KMS-11 (cell line): ENCODE measurements around the gene TRPC4.

ENCODE experiments used
- H2AFZ ChIP-seq: fragments of 200-600 bp; sonication (generic); 2 replicates; pipeline ENCODE4 v1.6.1; 2016; ENCODE audit warnings: antibody characterized with exemption, mixed run types, low read depth
- H3K27ac ChIP-seq: fragments of 200-600 bp; sonication (generic); 2 replicates; pipeline ENCODE4 v1.6.1; 2016; ENCODE audit warnings: mild to moderate bottlenecking, mixed run types
- H3K27me3 ChIP-seq: fragments of 200-600 bp; sonication (generic); 2 replicates; pipeline ENCODE4 v1.6.1; 2017; ENCODE audit warnings: mild to moderate bottlenecking, low read depth, mixed run types, moderate library complexity; ENCODE audit not compliant: insufficient read depth
- H3K36me3 ChIP-seq: fragments of 200-600 bp; sonication (generic); 2 replicates; pipeline ENCODE4 v1.6.1; 2017; ENCODE audit warnings: mild to moderate bottlenecking, mixed run types; ENCODE audit not compliant: insufficient read depth
- H3K4me1 ChIP-seq: fragments of 200-600 bp; sonication (generic); 2 replicates; pipeline ENCODE4 v1.6.1; 2016; ENCODE audit warnings: mild to moderate bottlenecking, low read depth, mixed run types; ENCODE audit not compliant: poor library complexity, severe bottlenecking
- H3K4me2 ChIP-seq: fragments of 200-600 bp; sonication (generic); 2 replicates; pipeline ENCODE4 v1.7.0; 2016; ENCODE audit warnings: mild to moderate bottlenecking, mixed run types
- H3K4me3 ChIP-seq: fragments of 200-600 bp; sonication (generic); IDR thresholded peaks from 2 replicates; pipeline ENCODE4 v1.6.1; 2017; ENCODE audit warnings: low read depth, low read length, mixed read lengths; ENCODE audit not compliant: insufficient read depth
- H3K79me2 ChIP-seq: fragments of 200-600 bp; sonication (generic); 2 replicates; pipeline ENCODE4 v1.6.1; 2016; ENCODE audit warnings: low read depth, mixed run types; ENCODE audit not compliant: insufficient read depth
- H3K9ac ChIP-seq: fragments of 200-600 bp; sonication (generic); 2 replicates; pipeline ENCODE4 v1.6.1; 2016; ENCODE audit warnings: mild to moderate bottlenecking, mixed run types
- H4K20me1 ChIP-seq: fragments of 200-600 bp; sonication (generic); 2 replicates; pipeline ENCODE4 v1.6.1; 2016; ENCODE audit warnings: mild to moderate bottlenecking, mixed run types; ENCODE audit not compliant: insufficient read depth
- TF ChIP-seq, protein P1 (sequence below): fragments of 200-600 bp; sonication (generic); conservative IDR thresholded peaks from 2 replicates; pipeline ENCODE4 v1.6.1; 2017; ENCODE audit warnings: low read depth, mild to moderate bottlenecking, antibody characterized with exemption, low read length, moderate library complexity, mixed read lengths

Gene TRPC4

DNA sequence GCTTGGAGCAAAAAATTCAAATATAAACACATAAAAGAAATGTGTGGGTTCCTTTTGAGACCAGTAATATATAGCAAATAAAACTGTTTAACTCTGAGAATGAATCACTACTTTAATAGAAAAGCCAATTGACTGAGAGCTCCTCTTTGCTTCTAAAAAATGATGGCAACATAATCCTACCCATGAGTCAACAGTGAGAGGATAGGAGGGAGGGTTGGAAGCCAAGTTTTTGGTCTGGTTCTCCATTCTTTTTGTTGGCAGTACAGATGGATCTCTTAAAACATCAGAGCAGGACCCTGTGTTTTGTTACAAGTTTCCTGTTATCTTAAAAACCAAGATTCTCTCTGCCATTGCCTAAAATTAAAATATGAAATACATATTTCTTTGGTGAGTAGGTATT is 221.0 kb downstream of the TRPC4 start:
- no peak overlapping the region for H2AFZ ChIP-seq
- no peaks in the 10 kb centered on the region for H3K4me1 ChIP-seq
- TF ChIP-seq, protein P1, sequence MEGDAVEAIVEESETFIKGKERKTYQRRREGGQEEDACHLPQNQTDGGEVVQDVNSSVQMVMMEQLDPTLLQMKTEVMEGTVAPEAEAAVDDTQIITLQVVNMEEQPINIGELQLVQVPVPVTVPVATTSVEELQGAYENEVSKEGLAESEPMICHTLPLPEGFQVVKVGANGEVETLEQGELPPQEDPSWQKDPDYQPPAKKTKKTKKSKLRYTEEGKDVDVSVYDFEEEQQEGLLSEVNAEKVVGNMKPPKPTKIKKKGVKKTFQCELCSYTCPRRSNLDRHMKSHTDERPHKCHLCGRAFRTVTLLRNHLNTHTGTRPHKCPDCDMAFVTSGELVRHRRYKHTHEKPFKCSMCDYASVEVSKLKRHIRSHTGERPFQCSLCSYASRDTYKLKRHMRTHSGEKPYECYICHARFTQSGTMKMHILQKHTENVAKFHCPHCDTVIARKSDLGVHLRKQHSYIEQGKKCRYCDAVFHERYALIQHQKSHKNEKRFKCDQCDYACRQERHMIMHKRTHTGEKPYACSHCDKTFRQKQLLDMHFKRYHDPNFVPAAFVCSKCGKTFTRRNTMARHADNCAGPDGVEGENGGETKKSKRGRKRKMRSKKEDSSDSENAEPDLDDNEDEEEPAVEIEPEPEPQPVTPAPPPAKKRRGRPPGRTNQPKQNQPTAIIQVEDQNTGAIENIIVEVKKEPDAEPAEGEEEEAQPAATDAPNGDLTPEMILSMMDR: no peak
- H3K27ac ChIP-seq: no peak overlapping the region
- no peak overlapping the region for H3K4me3 ChIP-seq
- H3K36me3 ChIP-seq: no peaks in the 10 kb centered on the region
- H3K79me2 ChIP-seq: no peaks in the 10 kb centered on the region
- no peaks in the 10 kb centered on the region for H4K20me1 ChIP-seq
- no peaks in the 10 kb centered on the region for H3K27me3 ChIP-seq
- H3K9ac ChIP-seq: no peak overlapping the region
- no peak overlapping the region for H3K4me2 ChIP-seq

DNA sequence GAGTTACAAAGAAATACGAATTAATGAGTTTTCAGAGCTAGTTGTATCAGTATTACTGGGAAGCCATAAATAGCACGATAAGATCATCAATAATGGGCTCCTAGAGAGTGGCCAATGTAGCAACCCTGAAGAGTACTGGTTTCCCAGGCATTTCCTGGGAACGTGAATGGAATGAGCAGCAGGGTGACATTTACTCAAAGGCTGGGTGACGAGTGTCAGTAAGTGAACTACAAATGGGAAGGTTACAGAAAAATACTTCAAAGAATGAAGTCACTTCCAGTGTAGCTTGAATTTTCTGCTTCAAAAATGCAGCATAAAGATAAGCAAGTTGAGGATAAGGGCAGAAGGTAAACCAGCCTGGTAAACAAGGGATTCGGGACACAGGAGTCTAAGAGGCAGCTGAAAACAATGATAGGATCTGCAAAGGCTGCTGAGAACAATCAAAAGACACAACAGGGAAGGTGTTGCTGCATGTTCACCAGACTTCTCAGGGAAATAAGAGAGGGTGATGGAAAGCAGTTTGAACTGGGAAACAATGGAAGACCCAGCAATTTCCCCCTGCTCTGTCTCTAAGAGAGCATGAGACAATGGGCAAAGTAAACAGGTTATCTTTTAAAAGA is 222.4 kb downstream of the TRPC4 start:
- Histone ChIP-seq H3K79me2 (no peaks in the 10 kb centered on the region), H2AFZ (no peak overlapping the region), H3K4me2 (no peak overlapping the region), H3K27me3 (no peaks in the 10 kb centered on the region), H3K4me1 (no peaks in the 10 kb centered on the region), H3K36me3 (no peaks in the 10 kb centered on the region), H3K9ac (no peak overlapping the region), H4K20me1 (no peaks in the 10 kb centered on the region), H3K27ac (no peak overlapping the region), H3K4me3 (no peak overlapping the region)
- TF ChIP-seq, protein P1: no peak

GRCh38 chr13:37646531-37646930 is 223.0 kb downstream of the TRPC4 start:
- TF ChIP-seq, protein P1: no peak
- Histone ChIP-seq H2AFZ (no peak overlapping the region), H4K20me1 (no peaks in the 10 kb centered on the region), H3K27me3 (no peaks in the 10 kb centered on the region), H3K9ac (no peak overlapping the region), H3K4me3 (no peak overlapping the region), H3K79me2 (no peaks in the 10 kb centered on the region), H3K4me1 (no peaks in the 10 kb centered on the region), H3K4me2 (no peak overlapping the region), H3K27ac (no peak overlapping the region), H3K36me3 (no peaks in the 10 kb centered on the region)

- TF ChIP-seq, protein P1: no peak
- Histone ChIP-seq H3K4me3 (no peak overlapping the region), H3K9ac (no peak overlapping the region), H3K79me2 (no peaks in the 10 kb centered on the region), H3K27ac (no peak overlapping the region), H2AFZ (no peak overlapping the region), H3K4me2 (no peak overlapping the region), H4K20me1 (no peaks in the 10 kb centered on the region), H3K27me3 (no peaks in the 10 kb centered on the region), H3K36me3 (no peaks in the 10 kb centered on the region), H3K4me1 (no peaks in the 10 kb centered on the region)
Observed at GRCh38 chr13:37645181-37645740, 224.3 kb downstream of the TRPC4 start.
